Suppressor macrophage treated with lipopolysaccharide for 1 hour (primary cell): Measurements from ENCODE around the gene SCYGR7.
A peak's percentile ranks its signal among the peaks of the same experiment; 100 is the strongest.

ENCODE experiments used
- DNase-seq, 3 donors: peaks; one replicate each; pipeline ENCODE4 v3.0.0-alpha.2; 2020 to 2022

The SCYGR7 gene

DNA sequence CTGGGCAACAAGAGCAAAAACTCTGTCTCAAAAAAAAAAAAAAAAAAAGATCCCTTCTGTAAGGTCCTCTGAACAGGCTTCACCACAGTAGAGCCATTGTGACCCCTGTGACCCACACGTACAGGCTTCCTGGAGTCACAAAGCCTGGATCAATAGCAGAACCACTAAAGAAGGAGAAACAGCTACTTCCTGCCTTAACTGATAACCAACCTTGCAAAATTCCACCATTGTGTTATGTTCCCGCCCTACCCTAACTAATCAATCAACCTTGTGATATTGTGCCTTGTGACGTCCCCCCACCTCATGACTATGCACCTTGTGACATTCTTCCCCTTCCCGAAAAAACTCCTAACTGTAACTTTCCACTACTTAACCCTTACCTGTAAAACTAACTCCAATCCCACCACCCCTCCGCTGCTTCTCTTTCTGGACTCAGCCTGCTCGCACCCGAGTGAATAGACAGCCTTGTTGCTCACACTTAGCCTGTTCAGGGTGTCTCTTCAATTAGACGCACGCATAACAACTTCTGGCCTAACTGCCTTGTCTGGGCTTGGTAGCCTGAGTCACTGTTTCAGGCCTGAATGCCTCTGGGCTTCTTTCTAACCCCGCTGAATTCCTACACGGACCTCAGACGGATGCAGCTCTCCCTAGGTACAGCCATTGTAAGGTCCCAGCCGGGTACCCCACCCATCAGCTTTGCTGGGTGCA, 31.4 kb downstream of the SCYGR7 start:
- DNase-seq, result no peak

DNA sequence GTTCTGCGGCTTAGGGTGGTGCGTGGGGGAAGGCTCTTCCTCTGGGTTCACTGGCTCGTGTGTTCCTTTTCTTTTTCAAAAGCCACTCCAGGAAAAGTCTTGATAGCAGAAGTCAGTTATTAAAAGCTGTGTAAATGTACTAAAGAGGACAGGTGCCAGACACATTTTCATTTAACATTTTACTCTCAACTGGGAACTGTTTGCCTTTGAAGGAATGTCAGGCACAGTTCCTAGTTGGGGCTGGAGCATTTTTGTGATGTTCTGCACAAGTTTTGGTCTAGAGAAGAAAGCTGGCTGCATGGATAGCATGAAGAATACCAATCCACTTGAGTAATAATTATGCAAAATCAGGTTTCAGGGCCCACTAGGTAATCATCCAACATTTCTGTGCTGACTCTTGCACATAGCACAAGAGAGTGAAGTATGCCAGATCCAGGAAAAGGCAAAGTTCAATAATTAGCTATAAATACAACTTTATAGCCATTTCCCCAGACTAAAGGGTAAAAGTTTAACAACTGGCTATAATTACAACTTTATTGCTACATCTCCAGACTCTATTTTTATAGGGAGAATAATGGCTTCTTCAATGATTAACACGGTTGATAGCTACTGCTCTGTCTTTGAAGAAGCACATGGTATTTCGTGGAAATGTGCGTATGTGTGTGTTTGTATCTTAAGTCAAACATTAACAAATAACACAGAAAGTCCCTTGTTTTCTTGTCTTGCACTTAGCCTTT, 33.8 kb downstream of the SCYGR7 start:
- DNase-seq, result no peak

- no peak for DNase-seq
These were observed 37.7 kb downstream of the SCYGR7 start for GRCh38 chr2:227765788-227766372.

DNA sequence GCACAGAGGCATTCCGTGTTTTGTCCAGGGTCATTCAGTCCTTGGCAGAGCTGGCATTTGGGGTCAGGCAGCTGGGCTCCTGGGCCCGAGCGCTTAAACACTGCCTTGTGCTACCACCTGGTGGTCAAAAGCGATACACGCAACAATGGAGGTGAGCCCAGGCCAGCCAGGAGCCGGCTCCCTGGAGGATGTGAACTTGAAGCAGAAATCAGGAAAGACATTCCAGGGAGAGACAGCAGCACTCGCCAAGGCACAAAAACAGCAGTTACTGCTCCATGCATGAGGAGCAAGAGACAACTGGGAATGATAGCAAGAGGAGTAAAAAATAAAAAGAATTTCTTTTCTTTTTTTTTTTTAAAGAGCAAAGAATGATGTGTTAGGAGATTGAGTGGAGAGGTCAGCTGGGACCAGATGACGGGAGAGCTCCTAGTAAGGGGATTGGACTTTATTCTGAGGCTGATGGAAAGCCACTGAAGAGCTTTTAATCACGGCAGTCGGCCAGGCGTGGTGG, 38.3 kb downstream of the SCYGR7 start:
- peak; percentile 75 to 80 (median 76) for DNase-seq

- no peak for DNase-seq
These were observed 39.7 kb downstream of the SCYGR7 start for GRCh38 chr2:227767830-227768229.

GRCh38 chr2:227772197-227772661, 44.1 kb downstream of the SCYGR7 start:
- DNase-seq, result no peak

DNA sequence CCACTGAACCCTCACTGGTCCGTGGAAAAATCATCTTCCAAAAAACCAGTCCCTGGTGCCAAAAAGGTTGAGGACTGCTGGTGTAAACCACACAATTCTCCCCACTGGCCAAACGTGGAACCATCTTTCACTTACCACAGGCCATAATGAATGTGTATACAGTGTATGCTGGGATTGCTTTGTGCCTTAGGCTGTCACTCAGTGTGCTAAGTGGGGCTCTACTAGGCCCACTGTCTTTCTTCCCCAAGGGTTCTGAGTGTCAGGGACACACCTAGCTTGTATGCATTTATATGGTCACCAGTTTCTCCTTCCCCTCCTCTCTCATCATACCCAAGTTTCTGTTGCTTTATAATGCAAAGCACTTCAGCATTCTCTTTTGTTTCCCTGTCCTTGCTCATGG, 44.8 kb downstream of the SCYGR7 start:
- DNase-seq, result no peak

- peak; percentile 44 to 59 (median 52) for DNase-seq
These were observed 46.0 kb downstream of the SCYGR7 start for GRCh38 chr2:227774011-227774624.

GRCh38 chr2:227774895-227775842, 47.0 kb downstream of the SCYGR7 start:
- no peak for DNase-seq
